GM19397 (cell line): ENCODE measurements around the gene SERPINA1.
"Not testable (repeated sequence)": the region's sequence is repeated elsewhere in the genome, so short reads cannot be mapped to it uniquely, and the experiment has no call there.

Experiments
- ATAC-seq: cut with Tn5 transposase; IDR thresholded peaks from one replicate; pipeline ENCODE4 v1.9.1; 2021; ENCODE audit warnings: mild to moderate bottlenecking, moderate library complexity; ENCODE audit not compliant: unreplicated experiment

Gene SERPINA1

GRCh38 chr14:94388384-94389103 is at the start of gene SERPINA1:
Gene SERPINA1, minus strand, starts transcription at chr14:94388602. Its CDS starts 5,365 bp downstream, at chr14:94383237.
- ATAC-seq, result no peak

- ATAC-seq, result no peak
Measured at GRCh38 chr14:94428610-94429009, 40.2 kb upstream of the SERPINA1 start.

GRCh38 chr14:94427016-94427613 is 38.7 kb upstream of the SERPINA1 start:
- ATAC-seq, result no peak

GRCh38 chr14:94426526-94426925 is 38.1 kb upstream of the SERPINA1 start:
- ATAC-seq, result no peak

- no peak for ATAC-seq
Measured at GRCh38 chr14:94424371-94424770, 36.0 kb upstream of the SERPINA1 start.

- no peak for ATAC-seq
Measured at GRCh38 chr14:94423453-94424056, 35.2 kb upstream of the SERPINA1 start.

- ATAC-seq, result no peak
Measured at GRCh38 chr14:94421316-94421715, 32.9 kb upstream of the SERPINA1 start.

- not testable (repeated sequence) for ATAC-seq
Measured at GRCh38 chr14:94417497-94418205, 29.2 kb upstream of the SERPINA1 start.

- no peak for ATAC-seq
Measured at GRCh38 chr14:94412671-94413638, 24.6 kb upstream of the SERPINA1 start.

- no peak for ATAC-seq
Measured at GRCh38 chr14:94411638-94412037, 23.2 kb upstream of the SERPINA1 start.

GRCh38 chr14:94409430-94409829 is 21.0 kb upstream of the SERPINA1 start:
- not testable (repeated sequence) for ATAC-seq

GRCh38 chr14:94408546-94409095 is 20.2 kb upstream of the SERPINA1 start:
- no peak for ATAC-seq

GRCh38 chr14:94407906-94408305 is 19.5 kb upstream of the SERPINA1 start:
- no peak for ATAC-seq

GRCh38 chr14:94406910-94407309 is 18.5 kb upstream of the SERPINA1 start:
- ATAC-seq, result no peak

- ATAC-seq, result no peak
Measured at GRCh38 chr14:94405486-94405885, 17.1 kb upstream of the SERPINA1 start.

- no peak for ATAC-seq
Measured at GRCh38 chr14:94404561-94404960, 16.2 kb upstream of the SERPINA1 start.

- ATAC-seq, result no peak
Measured at GRCh38 chr14:94403312-94403932, 15.0 kb upstream of the SERPINA1 start.

- ATAC-seq, result no peak
Measured at GRCh38 chr14:94401083-94401482, 12.7 kb upstream of the SERPINA1 start.

GRCh38 chr14:94400422-94400841 is 12.0 kb upstream of the SERPINA1 start:
- no peak for ATAC-seq

- no peak for ATAC-seq
Measured at GRCh38 chr14:94398536-94398935, 10.1 kb upstream of the SERPINA1 start.
